Smooth muscle cell of the umbilical artery (primary cell): Measurements from ENCODE around the gene FTMT. TPM values are rescaled to one million over a fixed set of nuclear protein-coding genes. Genes with fewer than 3 reads are reported as not detected.

Experiments
- total RNA-seq: library from RNA; depleted of rRNA; stranded (reverse); fragments of >200 nt; gene quantifications from 2 replicates; pipeline ENCODE4 v1.2.3, GENCODE V29; 2014

FTMT gene
- total RNA-seq: not detected in 2 replicates

GRCh38 chr5:121851643-121852574 lies at the start of gene FTMT:
TSS of gene FTMT (plus strand) at chr5:121851882. CDS start at chr5:121851964, 82 bp downstream.

Other genes starting within 250 kb of the FTMT start
- gene SRFBP1, start 110.1 kb downstream of the FTMT start, total RNA-seq: 22.3 and 25.7 TPM in 2 replicates
- gene LOX, start 226.4 kb downstream of the FTMT start, total RNA-seq: 782 and 874 TPM in 2 replicates